Endothelial cell (in vitro differentiated cells): ENCODE measurements around the gene MAPKAP1. TPM values are rescaled to one million over a fixed set of nuclear protein-coding genes. Genes with fewer than 3 reads are reported as not detected.

ENCODE experiments used
- DNase-seq: peaks from one replicate; pipeline ENCODE4 v3.0.0; 2021; ENCODE audit warnings: low spot score
- H3K27ac Mint-ChIP-seq: one replicate; pipeline ENCODE4 v1.8.0; 2021; ENCODE audit warnings: mixed read lengths, inconsistent platforms; ENCODE audit not compliant: unreplicated experiment
- H3K27me3 Mint-ChIP-seq: one replicate; pipeline ENCODE4 v1.8.0; 2021; ENCODE audit warnings: mild to moderate bottlenecking, moderate library complexity, mixed read lengths, inconsistent platforms; ENCODE audit not compliant: unreplicated experiment
- H3K36me3 Mint-ChIP-seq: one replicate; pipeline ENCODE4 v1.8.0; 2021; ENCODE audit warnings: mild to moderate bottlenecking, low read depth, mixed read lengths, inconsistent platforms; ENCODE audit not compliant: unreplicated experiment
- H3K4me1 Mint-ChIP-seq: one replicate; pipeline ENCODE4 v1.8.0; 2021; ENCODE audit warnings: mild to moderate bottlenecking, mixed read lengths, inconsistent platforms; ENCODE audit not compliant: unreplicated experiment
- H3K4me3 Mint-ChIP-seq: one replicate; pipeline ENCODE4 v1.8.0; 2021; ENCODE audit warnings: mild to moderate bottlenecking, mixed read lengths, inconsistent platforms; ENCODE audit not compliant: unreplicated experiment
- H3K9me3 Mint-ChIP-seq: one replicate; pipeline ENCODE4 v1.8.0; 2021; ENCODE audit warnings: mixed read lengths, inconsistent platforms; ENCODE audit not compliant: unreplicated experiment
- CTCF ChIP-seq: fragments of 200-600 bp; sonication (generic); IDR thresholded peaks from one replicate; pipeline ENCODE4 v1.5.0; 2021; ENCODE audit warnings: antibody characterized with exemption; ENCODE audit not compliant: unreplicated experiment
- total RNA-seq: library from RNA; stranded (reverse); fragmentation: NEBNext Ultra II Directional; extraction: Animal tissue kit (Norgen Biotek cat#: 25700); gene quantifications from one replicate; pipeline ENCODE4 v1.2.1, GENCODE V29; 2021; ENCODE audit not compliant: unreplicated experiment

MAPKAP1 gene
- total RNA-seq, 1 donor from 2014 or later, result 74.6 TPM

DNA sequence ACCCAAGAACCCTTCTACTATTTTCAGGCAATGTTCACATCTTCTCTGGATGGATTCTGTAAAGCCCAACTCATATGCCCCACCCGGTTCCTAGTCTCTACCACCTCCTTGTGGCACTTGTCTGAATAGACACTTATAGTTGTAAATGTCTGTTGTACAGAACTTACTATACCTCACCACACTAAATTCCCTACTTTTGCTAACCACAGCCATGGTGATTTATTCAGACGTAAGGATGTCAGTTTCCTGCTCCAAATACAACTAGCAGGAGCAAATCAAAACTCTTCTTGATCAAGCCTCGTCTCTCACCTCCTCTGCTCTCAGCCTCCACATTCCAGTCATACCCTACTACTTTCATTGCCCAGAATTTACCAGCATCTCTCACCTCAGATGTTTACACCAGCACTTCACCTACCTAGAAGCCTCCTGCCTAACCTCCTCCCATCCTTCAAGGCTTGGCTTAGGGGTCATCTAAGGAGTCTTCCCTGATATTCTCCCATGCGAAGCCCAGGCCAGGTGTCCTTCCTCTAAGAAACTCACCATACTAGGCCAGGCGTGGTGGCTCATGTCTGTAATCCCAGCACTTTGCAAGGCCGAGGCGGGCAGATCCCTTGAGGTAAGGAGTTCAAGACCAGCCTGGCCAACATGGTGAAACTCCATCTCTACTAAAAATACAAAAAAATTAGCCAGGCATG, 75.5 kb downstream of the MAPKAP1 start:
- Mint-ChIP-seq H3K4me1 (peaks cover 5% of the 10 kb centered on the region), H3K36me3 (no peaks in the 10 kb centered on the region), H3K9me3 (no peaks in the 10 kb centered on the region), H3K4me3 (no peak overlapping the region), H3K27ac (no peak overlapping the region), H3K27me3 (no peaks in the 10 kb centered on the region)
- TF ChIP-seq CTCF, result peak; percentile 57
- DNase-seq, result peak; percentile 19

- Mint-ChIP-seq H3K4me1 (peaks cover 5% of the 10 kb centered on the region), H3K4me3 (no peak overlapping the region), H3K9me3 (no peaks in the 10 kb centered on the region), H3K27ac (no peak overlapping the region), H3K27me3 (no peaks in the 10 kb centered on the region), H3K36me3 (no peaks in the 10 kb centered on the region)
- no peak for TF ChIP-seq CTCF
- no peak for DNase-seq
These were observed 76.6 kb downstream of the MAPKAP1 start for GRCh38 chr9:125630436-125630835.

DNA sequence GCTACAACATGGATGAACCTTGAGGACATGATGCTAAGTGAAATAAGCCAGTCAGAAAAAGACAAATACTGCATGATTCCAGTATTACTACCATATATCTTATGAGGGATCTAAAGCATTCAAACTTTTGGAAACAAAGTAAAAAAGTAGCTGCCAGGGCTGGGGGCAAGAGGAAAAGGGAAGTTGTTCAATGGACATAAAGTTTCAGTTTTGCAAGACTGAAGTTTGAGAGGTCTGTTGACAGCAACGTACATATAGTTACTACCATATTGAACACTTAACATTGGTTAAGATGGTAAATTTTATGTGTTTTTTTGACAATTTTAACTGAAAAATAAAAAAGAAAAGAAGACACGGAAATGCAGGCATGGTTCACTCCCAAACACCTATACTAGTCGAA, 77.6 kb downstream of the MAPKAP1 start:
- no peaks in the 10 kb centered on the region for H3K36me3 Mint-ChIP-seq
- H3K9me3 Mint-ChIP-seq, result no peaks in the 10 kb centered on the region
- no peak overlapping the region for H3K27ac Mint-ChIP-seq
- H3K4me1 Mint-ChIP-seq, result peaks cover 5% of the 10 kb centered on the region
- no peak for DNase-seq
- H3K4me3 Mint-ChIP-seq, result no peak overlapping the region
- no peak for TF ChIP-seq CTCF
- H3K27me3 Mint-ChIP-seq, result no peaks in the 10 kb centered on the region

- Mint-ChIP-seq H3K27ac (no peak overlapping the region), H3K36me3 (peaks cover 7% of the 10 kb centered on the region), H3K9me3 (peaks cover 7% of the 10 kb centered on the region), H3K4me1 (peaks cover 5% of the 10 kb centered on the region), H3K27me3 (peaks cover 2% of the 10 kb centered on the region), H3K4me3 (no peak overlapping the region)
- no peak for DNase-seq
- TF ChIP-seq CTCF, result no peak
These were observed 80.8 kb downstream of the MAPKAP1 start for GRCh38 chr9:125626187-125626586.

GRCh38 chr9:125621170-125621569, 85.8 kb downstream of the MAPKAP1 start:
- no peak for TF ChIP-seq CTCF
- Mint-ChIP-seq H3K4me3 (no peak overlapping the region), H3K9me3 (peaks cover 7% of the 10 kb centered on the region), H3K27me3 (peaks cover 2% of the 10 kb centered on the region), H3K27ac (no peak overlapping the region), H3K36me3 (peaks cover 7% of the 10 kb centered on the region), H3K4me1 (no peaks in the 10 kb centered on the region)
- DNase-seq, result no peak
